Common myeloid progenitor, CD34-positive (primary cell): ENCODE measurements around the gene ENKD1. TPM values are rescaled to one million over a fixed set of nuclear protein-coding genes. Genes with fewer than 3 reads are reported as not detected.

Experiments used
- CTCF ChIA-PET: fragments of 350-600 bp; sonication (Branson Sonifier 250); formaldehyde crosslinking; loops from one replicate; lab custom pipeline; 2021; ENCODE audit warnings: antibody characterized with exemption; lab: Charles Lee
- POLR2A ChIA-PET: fragments of 350-600 bp; sonication (Branson Sonifier 250); formaldehyde crosslinking; loops from one replicate; lab custom pipeline; 2021; ENCODE audit warnings: antibody characterized with exemption; lab: Charles Lee
- DNase-seq, 3 donors: peaks; one replicate each; pipeline versions ENCODE4 v3.0.0 to v3.0.0-alpha.2; 2013
- H3K27ac ChIP-seq, 2 experiments: 1 replicate in 1 of 2; 2 replicates in 1 of 2; pipeline ENCODE4 v1.7.0; 2013; ENCODE audit warnings: inconsistent platforms in 2 of 2, low read length in 2 of 2, mild to moderate bottlenecking in 2 of 2, low read depth in 1 of 2, moderate library complexity in 1 of 2; ENCODE audit not compliant: severe bottlenecking in 2 of 2, insufficient read depth in 1 of 2, poor library complexity in 1 of 2
- H3K27me3 ChIP-seq, 5 experiments: replicated peaks in 2 of 5; 1 replicate in 3 of 5; 2 replicates in 2 of 5; pipeline versions ENCODE4 v1.6.1 to v1.7.0; 2013; ENCODE audit warnings: low read length in 4 of 5, mild to moderate bottlenecking in 2 of 5, moderate library complexity in 2 of 5, inconsistent platforms in 1 of 5; ENCODE audit not compliant: insufficient read depth in 5 of 5, control insufficient read depth in 4 of 5
- H3K36me3 ChIP-seq, 4 experiments: 1 replicate in 2 of 4; 2 replicates in 2 of 4; pipeline versions ENCODE4 v1.6.1 to v1.7.0; 2013; ENCODE audit warnings: low read length in 3 of 4, control low read depth in 1 of 4, mild to moderate bottlenecking in 1 of 4; ENCODE audit not compliant: control insufficient read depth in 4 of 4, insufficient read depth in 4 of 4
- H3K4me1 ChIP-seq, 4 experiments: 1 replicate in 3 of 4; 2 replicates in 1 of 4; pipeline versions ENCODE4 v1.6.1 to v1.7.1; 2013; ENCODE audit warnings: low read length in 3 of 4, mild to moderate bottlenecking in 3 of 4, control low read depth in 1 of 4, inconsistent platforms in 1 of 4, moderate library complexity in 1 of 4; ENCODE audit not compliant: control insufficient read depth in 4 of 4, insufficient read depth in 4 of 4; ENCODE audit errors: control extremely low read depth in 1 of 4
- H3K4me3 ChIP-seq, 7 experiments: 1 replicate in 4 of 7; 2 replicates in 3 of 7; pipeline versions ENCODE4 v1.5.1 to v1.7.0; 2013; ENCODE audit warnings: mild to moderate bottlenecking in 7 of 7, low read length in 6 of 7, moderate library complexity in 6 of 7, inconsistent platforms in 2 of 7, low read depth in 2 of 7, control low read depth in 1 of 7; ENCODE audit not compliant: insufficient read depth in 4 of 7, control insufficient read depth in 1 of 7; ENCODE audit errors: extremely low read depth in 1 of 7
- H3K9me3 ChIP-seq, 5 experiments: 1 replicate in 4 of 5; 2 replicates in 1 of 5; pipeline versions ENCODE4 v1.6.1 to v1.7.1; 2013; ENCODE audit warnings: low read length in 4 of 5, mild to moderate bottlenecking in 2 of 5, inconsistent platforms in 1 of 5, low read depth in 1 of 5, moderate library complexity in 1 of 5; ENCODE audit not compliant: control insufficient read depth in 4 of 5, insufficient read depth in 2 of 5; ENCODE audit errors: control extremely low read depth in 1 of 5
- WGBS: methylation state at CpG from one replicate; pipeline ENCODE4 v1.1.5; 2013; ENCODE audit not compliant: insufficient coverage; 5-methylcytosine and 5-hydroxymethylcytosine counted together
- polyA plus RNA-seq: library from polyadenylated mRNA; unstranded; fragments of 120-200 nt; gene quantifications from one replicate; pipeline ENCODE4 v1.2.1, GENCODE V29; 2013

Gene ENKD1, protein sequence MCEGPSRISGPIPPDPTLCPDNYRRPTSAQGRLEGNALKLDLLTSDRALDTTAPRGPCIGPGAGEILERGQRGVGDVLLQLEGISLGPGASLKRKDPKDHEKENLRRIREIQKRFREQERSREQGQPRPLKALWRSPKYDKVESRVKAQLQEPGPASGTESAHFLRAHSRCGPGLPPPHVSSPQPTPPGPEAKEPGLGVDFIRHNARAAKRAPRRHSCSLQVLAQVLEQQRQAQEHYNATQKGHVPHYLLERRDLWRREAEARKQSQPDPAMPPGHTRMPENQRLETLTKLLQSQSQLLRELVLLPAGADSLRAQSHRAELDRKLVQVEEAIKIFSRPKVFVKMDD
- polyA plus RNA-seq: 16.8 TPM

DNA sequence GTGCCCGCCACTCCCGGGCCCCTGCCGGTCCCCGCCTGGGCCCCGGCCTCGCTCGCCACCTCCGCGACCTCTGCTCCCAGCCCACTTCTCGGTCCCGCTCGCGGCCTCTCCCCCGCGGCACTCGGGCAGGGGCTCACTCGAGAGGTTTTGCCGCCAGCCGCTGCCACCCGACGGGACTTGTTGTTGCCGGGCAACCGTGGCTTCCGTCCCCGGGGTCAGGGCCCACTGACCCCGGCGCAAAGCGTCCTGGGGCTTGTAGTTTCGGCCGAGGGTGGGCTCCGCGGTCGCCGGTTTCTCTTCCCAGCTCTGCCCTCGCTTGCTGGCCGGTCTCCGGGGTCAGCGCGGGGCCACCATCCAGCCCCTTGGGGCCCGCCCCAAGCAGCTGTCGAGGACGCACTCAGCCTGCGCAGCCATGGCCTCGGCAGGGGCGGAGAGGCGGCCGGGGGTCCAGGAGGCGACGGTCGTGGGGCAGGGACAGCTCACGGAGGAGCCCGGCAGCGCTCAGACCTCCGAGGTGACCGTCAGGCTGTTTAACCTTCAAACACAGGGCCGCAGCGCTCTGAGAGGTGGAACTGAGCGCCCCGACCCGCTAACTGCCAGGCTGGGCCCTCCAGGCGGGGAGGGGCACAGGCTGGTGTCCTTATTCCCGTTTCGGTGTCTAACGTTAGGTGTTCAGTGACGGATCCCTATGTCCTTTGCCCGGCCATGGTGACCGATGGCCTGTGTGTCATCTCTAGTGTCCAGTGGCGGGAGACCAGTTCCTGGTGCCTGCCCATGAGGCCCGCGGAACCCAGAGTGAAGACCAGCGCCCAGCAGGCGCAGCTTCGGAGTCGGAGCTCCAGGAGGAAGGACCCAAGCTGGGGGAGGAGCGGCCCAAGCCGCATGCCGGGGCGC, at the start of gene ENKD1, which contains the start of gene C16orf86:
Gene ENKD1 (minus strand): TSS at position 192 of the 894 bp plus-strand sequence. CDS start 308 bp downstream, outside the sequence.
Gene C16orf86 (plus strand): TSS at position 256 of the 894 bp plus-strand sequence. CDS start 157 bp downstream, at position 413.
- CTCF ChIA-PET: interaction anchor here (0.6 to 10.1 kb wide), 25 partner anchors 8 to 268 kb away, joined by 3 to 111 read pairs (median 4); partner anchors contain the start of genes ATP6V0D1, CARMIL2 and CTCF
- Histone ChIP-seq H3K4me3 (peak within 1 kb of the TSS; percentile 59 to 90 (median 74)), H3K36me3 (peaks cover 0 to 11% (median 7%) of the 10 kb centered on the region in 4 experiments), H3K27me3 (no peaks in the 10 kb centered on the region), H3K27ac (peak within 1 kb of the TSS in 1 of 2 experiments; percentile 65), H3K9me3 (no peaks in the 10 kb centered on the region), H3K4me1 (peaks cover 2 to 37% (median 32%) of the 10 kb centered on the region in 4 experiments)
- POLR2A ChIA-PET: interaction anchor here (2.0 to 2.8 kb wide), 2 partner anchors 104 to 119 kb away, joined by 6 to 8 read pairs; partner anchors contain the start of gene CTCF
- peak; percentile 79 to 90 (median 85) for DNase-seq
- 1% methylated on average over 68 of the region's 78 CpGs for WGBS

DNA sequence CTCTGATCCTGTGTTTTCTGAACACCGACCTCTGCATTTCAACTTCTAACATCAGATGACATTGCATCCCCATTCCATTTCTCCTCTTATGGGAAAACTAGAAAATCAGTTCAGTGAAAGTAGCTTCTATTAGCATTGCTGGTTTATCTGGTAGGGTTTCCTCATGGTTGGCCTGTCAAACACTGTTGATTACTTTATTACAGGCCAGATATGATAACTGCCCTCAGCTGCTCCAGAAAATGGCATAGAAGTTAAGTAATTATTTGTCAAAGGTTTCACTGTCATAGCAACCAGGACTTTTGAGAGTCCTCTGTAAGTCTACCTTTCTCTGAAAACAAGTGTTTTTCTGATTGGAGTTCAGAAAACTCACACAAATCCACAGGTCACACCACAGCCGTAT, 49.5 kb upstream of the ENKD1 start:
- ChIA-PET POLR2A (no interaction called here), CTCF (interaction anchor here (0.7 to 1.3 kb wide), 2 partner anchors 10 to 43 kb away, joined by 3 to 4 read pairs; no protein-coding TSS in a partner anchor)
- H3K27ac ChIP-seq: no peak overlapping the region
- H3K36me3 ChIP-seq: peaks cover 0 to 2% (median 0%) of the 10 kb centered on the region in 4 experiments
- WGBS: 91% methylated on average over 1 of the region's 2 CpGs
- DNase-seq: no peak
- H3K4me3 ChIP-seq: no peak overlapping the region
- peaks cover 3 to 25% (median 18%) of the 10 kb centered on the region in 4 experiments for H3K4me1 ChIP-seq
- H3K27me3 ChIP-seq: no peaks in the 10 kb centered on the region
- H3K9me3 ChIP-seq: no peaks in the 10 kb centered on the region

DNA sequence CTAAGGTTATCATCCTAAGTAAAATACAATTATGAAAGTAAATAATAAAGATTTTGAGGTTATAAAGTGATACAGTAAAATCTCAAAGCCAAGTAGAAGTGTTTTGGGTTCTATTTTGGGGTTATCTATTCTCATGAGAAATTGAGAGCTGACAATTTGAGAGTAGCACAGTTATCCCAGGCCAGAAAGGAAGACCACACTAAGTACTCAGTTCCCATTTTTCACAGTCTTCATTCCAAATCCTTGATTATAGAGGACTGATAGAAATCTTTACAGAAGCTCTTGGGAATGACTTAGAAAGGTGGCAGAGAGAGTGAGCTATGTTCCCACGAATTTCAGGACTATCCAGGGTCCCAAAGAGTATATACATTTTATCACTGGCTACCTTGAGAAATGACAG, 48.0 kb upstream of the ENKD1 start:
- H3K9me3 ChIP-seq: no peaks in the 10 kb centered on the region

GRCh38 chr16:67713647-67714273, 47.2 kb upstream of the ENKD1 start:
- WGBS: 96% methylated on average over 4 of the region's 5 CpGs
- Histone ChIP-seq H3K27ac (no peak overlapping the region), H3K4me1 (peaks cover 3 to 12% (median 9%) of the 10 kb centered on the region in 4 experiments), H3K9me3 (no peaks in the 10 kb centered on the region), H3K36me3 (peaks cover 0 to 2% (median 0%) of the 10 kb centered on the region in 4 experiments), H3K4me3 (no peak overlapping the region), H3K27me3 (no peaks in the 10 kb centered on the region)
- ChIA-PET CTCF (interaction anchor here (1.7 to 2.2 kb wide), 2 partner anchors 11 to 43 kb away, joined by 5 to 7 read pairs; no protein-coding TSS in a partner anchor), POLR2A (no interaction called here)
- DNase-seq: no peak

More for the DNA sequence above, 48.0 kb upstream of the ENKD1 start:
- ChIA-PET POLR2A (no interaction called here), CTCF (interaction anchor here (1.4 to 2.2 kb wide), 3 partner anchors 9 to 43 kb away, joined by 5 to 7 read pairs (median 7); no protein-coding TSS in a partner anchor)
- H3K27ac ChIP-seq: no peak overlapping the region
- peaks cover 0 to 2% (median 0%) of the 10 kb centered on the region in 4 experiments for H3K36me3 ChIP-seq
- peaks cover 3 to 16% (median 10%) of the 10 kb centered on the region in 4 experiments for H3K4me1 ChIP-seq
- WGBS: no CpG with 5 or more reads among the region's 1 CpG
- H3K27me3 ChIP-seq: no peaks in the 10 kb centered on the region
- no peak overlapping the region for H3K4me3 ChIP-seq
- no peak for DNase-seq

- POLR2A ChIA-PET: no interaction called here
- Histone ChIP-seq H3K36me3 (no peaks in the 10 kb centered on the region), H3K27me3 (no peaks in the 10 kb centered on the region), H3K4me3 (no peak overlapping the region), H3K4me1 (no peaks in the 10 kb centered on the region), H3K9me3 (no peaks in the 10 kb centered on the region), H3K27ac (no peak overlapping the region)
- CTCF ChIA-PET: no interaction called here
- DNase-seq: no peak
- no CpG with 5 or more reads among the region's 6 CpGs for WGBS
Observed at GRCh38 chr16:67710607-67711006, 44.1 kb upstream of the ENKD1 start.

- POLR2A ChIA-PET: interaction anchor here (0.6 to 0.7 kb wide), 2 partner anchors 66 to 775 kb away, joined by 3 read pairs; partner anchors contain the start of gene CIAO2B
- no peaks in the 10 kb centered on the region for H3K9me3 ChIP-seq
- no peaks in the 10 kb centered on the region for H3K36me3 ChIP-seq
- CTCF ChIA-PET: no interaction called here
- H3K4me3 ChIP-seq: no peak overlapping the region
- no peaks in the 10 kb centered on the region for H3K27me3 ChIP-seq
- no peaks in the 10 kb centered on the region for H3K4me1 ChIP-seq
- DNase-seq: no peak
- no peak overlapping the region for H3K27ac ChIP-seq
- 100% methylated on average over 1 of the region's 1 CpG for WGBS
Observed at GRCh38 chr16:67709050-67709449, 42.5 kb upstream of the ENKD1 start.
